Measurements from ENCODE around the gene SPATS1. TPM values are rescaled to one million over a fixed set of nuclear protein-coding genes. Genes with fewer than 3 reads are reported as not detected.

The SPATS1 gene
- total and polyA plus RNA-seq, 2 of the 13 experiments (the other 11 are each of a cell fraction or from before 2014, with no cell fraction given): not detected

GRCh38 chr6:44338228-44339122, 4.0 kb upstream of the SPATS1 start (continued):
- TF ChIP-seq ZSCAN25 (CRISPR knock-in tag; IDR thresholded peaks at IDR 0.05) (no peak), MTA3 (CRISPR knock-in tag; IDR thresholded peaks at IDR 0.05) (no peak), ZNF784 (CRISPR knock-in tag; IDR thresholded peaks at IDR 0.05; ENCODE audit: borderline replicate concordance) (0 out of 2 replicates have a peak, but pooled peaks have one; percentile 42), FOXO4 (CRISPR knock-in tag; conservative IDR thresholded peaks at IDR 0.05) (0 out of 2 replicates have a peak, but pooled peaks have one; percentile 65), NFIC (IDR thresholded peaks at IDR 0.05; ENCODE audit: low read length) (no peak), U2AF1 (optimal IDR thresholded peaks at IDR 0.05; ENCODE audit: low read depth, low read length) (no peak), ESRRA (CRISPR knock-in tag; IDR thresholded peaks at IDR 0.05; ENCODE audit: low read depth) (peak; percentile 94), KDM2A (CRISPR knock-in tag; IDR thresholded peaks at IDR 0.05; ENCODE audit: borderline replicate concordance, low read depth) (0 out of 2 replicates have a peak, but pooled peaks have one; percentile 20), MTERF4 (CRISPR knock-in tag; IDR thresholded peaks at IDR 0.05) (no peak), RAD21 (CRISPR knock-in tag; IDR thresholded peaks at IDR 0.05) (peak; percentile 87), THAP11 (CRISPR knock-in tag; IDR thresholded peaks at IDR 0.05) (peak; percentile 40; the same call in 1 of the 2 replicates), SIX4 (CRISPR knock-in tag; IDR thresholded peaks at IDR 0.05) (no peak), CTCF (CRISPR knock-in tag; IDR thresholded peaks at IDR 0.05) (peak; percentile 94), HMG20B (CRISPR knock-in tag; conservative IDR thresholded peaks at IDR 0.05) (no peak), BCL6 (CRISPR knock-in tag; IDR thresholded peaks at IDR 0.05) (no peak), ERF (CRISPR knock-in tag; IDR thresholded peaks at IDR 0.05) (0 out of 2 replicates have a peak, but pooled peaks have one; percentile 26), NR2F6 (IDR thresholded peaks at IDR 0.05) (peak; percentile 68), NR2F6 (CRISPR knock-in tag; IDR thresholded peaks at IDR 0.05) (peak; percentile 78), GATAD2A (CRISPR knock-in tag; IDR thresholded peaks at IDR 0.05) (0 out of 2 replicates have a peak, but pooled peaks have one; percentile 25), IRF2 (CRISPR knock-in tag; IDR thresholded peaks at IDR 0.05) (peak; percentile 59; the same call in 1 of the 2 replicates), GATA4 (IDR thresholded peaks at IDR 0.05; ENCODE audit: borderline replicate concordance, low read depth) (no peak), TEAD3 (CRISPR knock-in tag; optimal IDR thresholded peaks at IDR 0.05; ENCODE audit: borderline replicate concordance) (no peak), TBP (CRISPR knock-in tag; IDR thresholded peaks at IDR 0.05) (no peak), ZNF570 (CRISPR knock-in tag; IDR thresholded peaks at IDR 0.05; ENCODE audit: borderline replicate concordance) (no peak), HOXA9 (CRISPR knock-in tag; IDR thresholded peaks at IDR 0.05; ENCODE audit: borderline replicate concordance) (no peak), KLF15 (CRISPR knock-in tag; IDR thresholded peaks at IDR 0.05; ENCODE audit: borderline replicate concordance) (no peak), PITX1 (CRISPR knock-in tag; IDR thresholded peaks at IDR 0.05) (0 out of 2 replicates have a peak, but pooled peaks have one; percentile 19), SMC3 (IDR thresholded peaks at IDR 0.05; ENCODE audit: low read length) (peak; percentile 95)

Data from HepG2 (cell line).